Measurements from ENCODE around the gene DNAJC5G. TPM values are rescaled to one million over a fixed set of nuclear protein-coding genes. Genes with fewer than 3 reads are reported as not detected.
A peak's percentile ranks its signal among the peaks of the same experiment; 100 is the strongest.

Gene DNAJC5G
- total and polyA plus RNA-seq, 2 of the 13 experiments (the other 11 are each of a cell fraction or from before 2014, with no cell fraction given): 0.05 TPM; not detected in 1

GRCh38 chr2:27303093-27304025, 28.1 kb downstream of the DNAJC5G start (continued):
- no peak for TF ChIP-seq AFF4 (CRISPR knock-in tag; IDR thresholded peaks at IDR 0.05)
- no peak for TF ChIP-seq MAFG (CRISPR knock-in tag; IDR thresholded peaks at IDR 0.05)
- TF ChIP-seq EED (CRISPR knock-in tag; IDR thresholded peaks at IDR 0.05): no peak
- no peak for TF ChIP-seq GABPA (IDR thresholded peaks at IDR 0.05; ENCODE audit: low read depth, low read length)
- TF ChIP-seq GABPA (CRISPR knock-in tag; IDR thresholded peaks at IDR 0.05; ENCODE audit: low read depth): peak; percentile 69
- peak; percentile 65; the same call in 1 of the 2 replicates for TF ChIP-seq THAP11 (CRISPR knock-in tag; IDR thresholded peaks at IDR 0.05)
- TF ChIP-seq ZNF784 (CRISPR knock-in tag; IDR thresholded peaks at IDR 0.05; ENCODE audit: borderline replicate concordance): no peak; the same call in 1 of the 2 replicates
- no peak for TF ChIP-seq TEF (CRISPR knock-in tag; IDR thresholded peaks at IDR 0.05)
- TF ChIP-seq TRIM24 (CRISPR knock-in tag; IDR thresholded peaks at IDR 0.05): no peak
- no peak for TF ChIP-seq TCF12 (IDR thresholded peaks at IDR 0.05)
- peak; percentile 22; the same call in 1 of the 2 replicates for TF ChIP-seq TCF12 (CRISPR knock-in tag; IDR thresholded peaks at IDR 0.05)
- TF ChIP-seq ZNF24 (IDR thresholded peaks at IDR 0.05): 0 out of 2 replicates have a peak, but pooled peaks have one; percentile 30
- no peak for TF ChIP-seq JUND (CRISPR knock-in tag; IDR thresholded peaks at IDR 0.05)
- TF ChIP-seq SAFB2 (CRISPR knock-in tag; IDR thresholded peaks at IDR 0.05; ENCODE audit: borderline replicate concordance, low read depth): peak; percentile 42; the same call in 1 of the 2 replicates
- TF ChIP-seq ARHGAP35 (CRISPR knock-in tag; IDR thresholded peaks at IDR 0.05; ENCODE audit: borderline replicate concordance): 0 out of 2 replicates have a peak, but pooled peaks have one; percentile 13
- no peak for TF ChIP-seq KLF11 (CRISPR knock-in tag; IDR thresholded peaks at IDR 0.05)
- no peak for TF ChIP-seq ZNF335 (CRISPR knock-in tag; IDR thresholded peaks at IDR 0.05)
- peak; percentile 88 for TF ChIP-seq SMC3 (IDR thresholded peaks at IDR 0.05; ENCODE audit: low read length)
- TF ChIP-seq EZH2 (conservative IDR thresholded peaks at IDR 0.05; ENCODE audit: low read depth, low read length): no peak
- peak; percentile 65 for TF ChIP-seq GABPB1 (CRISPR knock-in tag; IDR thresholded peaks at IDR 0.05)
- no peak for TF ChIP-seq IRF9 (CRISPR knock-in tag; IDR thresholded peaks at IDR 0.05; ENCODE audit: borderline replicate concordance)
- no peak for TF ChIP-seq RELA (CRISPR knock-in tag; IDR thresholded peaks at IDR 0.05)
